ENCODE measurements around the gene LINGO1. TPM values are rescaled to one million over a fixed set of nuclear protein-coding genes. Genes with fewer than 3 reads are reported as not detected.

LINGO1 gene
- total and polyA plus RNA-seq, 9 of the 15 experiments (the other 6 are each of a cell fraction or from before 2014, with no cell fraction given) = 0.07 to 15.3 (median 2.1) TPM

- DNase-seq (ENCODE audit: extremely low read depth in 1 of 4, low spot score in 3 of 4) (no peak), FAIRE-seq (no peak), ATAC-seq (no peak)
- H3K9me3 ChIP-seq (replicated peaks; ENCODE audit: control insufficient read depth, insufficient read depth, low read depth, low read length) = no peaks in the 10 kb centered on the region
- ChIA-PET POLR2A (interaction anchor here (1.1 kb wide), 1 partner anchor 25 kb away, joined by 3 read pairs; no protein-coding TSS in a partner anchor), CTCF (ENCODE audit: low intra/inter-chr PET ratio) (no interaction called here)
- peaks cover 36% of the 10 kb centered on the region; the same call in 2 of the 3 replicates for H3K79me2 ChIP-seq (ENCODE audit: control insufficient read depth, insufficient read depth, low read length)
- H3K4me1 ChIP-seq (replicated peaks in 1 of 2; ENCODE audit: control insufficient read depth in 2 of 2, insufficient read depth in 2 of 2, low read length in 2 of 2) = peaks cover 47 to 64% of the 10 kb centered on the region in 2 experiments
- H4K20me1 ChIP-seq (replicated peaks; ENCODE audit: control insufficient read depth, insufficient read depth, low read length) = no peaks in the 10 kb centered on the region
- in situ Hi-C loops (cut with MboI) (no loop called here), intact Hi-C loops (cut with micrococcal nuclease) (no loop called here)
- H3K36me3 ChIP-seq (ENCODE audit: control insufficient read depth, insufficient read depth, low read length) = no peaks in the 10 kb centered on the region; the same call in 2 of the 3 replicates
- no peak overlapping the region for H3K27ac ChIP-seq (ENCODE audit: extremely low read depth, low read depth, low read length)
- peaks cover 3% of the 10 kb centered on the region for H3K9me1 ChIP-seq (ENCODE audit: control insufficient read depth, insufficient read depth, low read length)
- no peak overlapping the region; a peak in 1 of 4 replicates for H3K9ac ChIP-seq (ENCODE audit: insufficient read depth in 1 of 2, low read depth in 2 of 2, low read length in 2 of 2)
- 10% methylated on average over 3 of the region's 3 CpGs for WGBS (ENCODE audit: insufficient coverage, low coverage, missing lambda C conversion rate)
- H2AFZ ChIP-seq (ENCODE audit: low read depth, low read length) = no peak overlapping the region
- no peak overlapping the region for H3K4me3 ChIP-seq
- BruUV-seq (replicated peaks) = no TSS peak
- H3K27me3 ChIP-seq (ENCODE audit: control insufficient read depth in 2 of 2, insufficient read depth in 2 of 2, low read length in 2 of 2) = no peaks in the 10 kb centered on the region
- no peak overlapping the region for H3K4me2 ChIP-seq (ENCODE audit: insufficient read depth, low read length)
- TF ChIP-seq RBM17 (IDR thresholded peaks at IDR 0.05; ENCODE audit: borderline replicate concordance, low read depth, low read length) (no peak), ZNF133 (CRISPR knock-in tag; IDR thresholded peaks at IDR 0.05) (no peak), KLF16 (IDR thresholded peaks at IDR 0.05) (no peak), ATF2 (CRISPR knock-in tag; IDR thresholded peaks at IDR 0.05) (no peak), MEF2D (tag; conservative IDR thresholded peaks at IDR 0.05; ENCODE audit: low read depth) (no peak), E2F3 (CRISPR knock-in tag; IDR thresholded peaks at IDR 0.05) (no peak), HNRNPLL (IDR thresholded peaks at IDR 0.05; ENCODE audit: low read depth, low read length, poor library complexity, severe bottlenecking) (no peak), ZNF121 (CRISPR knock-in tag; conservative IDR thresholded peaks at IDR 0.05) (no peak), ELK1 (CRISPR knock-in tag; IDR thresholded peaks at IDR 0.05) (no peak)
These were observed 6.7 kb downstream of the LINGO1 start for GRCh38 chr15:77626002-77626401.
